Right lobe of liver (tissue), 6 donors: ENCODE results near the gene FGFR2. TPM values are rescaled to one million over a fixed set of nuclear protein-coding genes. Genes with fewer than 3 reads are reported as not detected.

ENCODE experiments used
- ATAC-seq, 4 donors: fragments of 200-7000 bp; cut with Tn5 transposase; one replicate each; pipeline ENCODE4 v1.9.1; 2020; ENCODE audit warnings: mild to moderate bottlenecking in 4 of 4, moderate library complexity in 4 of 4
- DNase-seq, 3 donors: peaks; one replicate each; pipeline ENCODE4 v3.0.0-alpha.2; 2020
- H3K27ac ChIP-seq, 3 donors: fragments of 200-600 bp; one replicate each; pipeline ENCODE4 v1.8.0; 2022
- H3K27me3 ChIP-seq, 2 donors: fragments of 200-600 bp; one replicate each; pipeline ENCODE4 v1.8.0; 2022
- H3K36me3 ChIP-seq, 4 donors: fragments of 200-600 bp; sonication (generic) in 1 of 4; one replicate each; pipeline versions ENCODE4 v1.5.1 to v1.8.0; 2017 to 2022; ENCODE audit warnings: control low read depth in 1 of 4
- H3K4me1 ChIP-seq, 4 donors: fragments of 200-600 bp; sonication (generic) in 1 of 4; one replicate each; pipeline versions ENCODE4 v1.5.1 to v1.8.0; 2017 to 2022; ENCODE audit warnings: control low read depth in 1 of 4
- H3K4me3 ChIP-seq, 3 donors: fragments of 200-600 bp; one replicate each; pipeline ENCODE4 v1.8.0; 2022
- H3K9me3 ChIP-seq, 4 donors: fragments of 200-600 bp; sonication (generic) in 1 of 4; one replicate each; pipeline versions ENCODE4 v1.5.1 to v1.8.0; 2017 to 2022; ENCODE audit warnings: control low read depth in 1 of 4
- POLR2A ChIP-seq: fragments of 450-650 bp; IDR thresholded peaks from one replicate; pipeline ENCODE4 v1.6.1; 2017; ENCODE audit warnings: antibody characterized with exemption, mild to moderate bottlenecking
- WGBS: methylation state at CpG from one replicate; pipeline ENCODE4 v1.1.6; 2018; ENCODE audit warnings: low coverage, low lambda C conversion rate; ENCODE audit not compliant: insufficient coverage; ENCODE audit errors: missing lambda C conversion rate; 5-methylcytosine and 5-hydroxymethylcytosine counted together
- intact Hi-C, 2 donors: fragments of 100-400 bp; cut with DNase I; formaldehyde crosslinking; loops; one replicate each; pipeline versions ENCODE4 v1.11.2 to v1.14.1; 2022
- total RNA-seq, 6 experiments: library from RNA; depleted of rRNA in 2 of 6; stranded (reverse); fragments of >200 nt in 2 of 6; fragmentation: NEBNext Ultra II Directional in 3 of 6; extraction: Animal tissue kit (Norgen Biotek cat#: 25700) in 3 of 6; gene quantifications; one replicate each; pipeline versions ENCODE4 v1.1.0 to v1.2.4, GENCODE V29; 2016 to 2023
- TF ChIP-seq, protein P1 (sequence below), 4 donors: fragments of 200-600 bp in 3 of 4; fragments of 450-650 bp in 1 of 4; IDR thresholded peaks; one replicate each; pipeline versions ENCODE4 v1.5.1 to v1.8.0; 2016 to 2022; ENCODE audit warnings: antibody characterized with exemption in 4 of 4, mild to moderate bottlenecking in 2 of 4
- donor health status: DM: no; HTN: yes; CAD: no.
- donor health status: DM: no; HTN: no; CAD: no.
- donor health status: DM: no; HTN: no; CAD: no.
- donor health status: DM: no; HTN: yes; CAD: no.
- donor health status: DM: no; HTN: yes; CAD: no.

FGFR2 gene
- total RNA-seq, 6 experiments from 2014 or later = 14.4 to 33.7 (median 23.0) TPM

DNA sequence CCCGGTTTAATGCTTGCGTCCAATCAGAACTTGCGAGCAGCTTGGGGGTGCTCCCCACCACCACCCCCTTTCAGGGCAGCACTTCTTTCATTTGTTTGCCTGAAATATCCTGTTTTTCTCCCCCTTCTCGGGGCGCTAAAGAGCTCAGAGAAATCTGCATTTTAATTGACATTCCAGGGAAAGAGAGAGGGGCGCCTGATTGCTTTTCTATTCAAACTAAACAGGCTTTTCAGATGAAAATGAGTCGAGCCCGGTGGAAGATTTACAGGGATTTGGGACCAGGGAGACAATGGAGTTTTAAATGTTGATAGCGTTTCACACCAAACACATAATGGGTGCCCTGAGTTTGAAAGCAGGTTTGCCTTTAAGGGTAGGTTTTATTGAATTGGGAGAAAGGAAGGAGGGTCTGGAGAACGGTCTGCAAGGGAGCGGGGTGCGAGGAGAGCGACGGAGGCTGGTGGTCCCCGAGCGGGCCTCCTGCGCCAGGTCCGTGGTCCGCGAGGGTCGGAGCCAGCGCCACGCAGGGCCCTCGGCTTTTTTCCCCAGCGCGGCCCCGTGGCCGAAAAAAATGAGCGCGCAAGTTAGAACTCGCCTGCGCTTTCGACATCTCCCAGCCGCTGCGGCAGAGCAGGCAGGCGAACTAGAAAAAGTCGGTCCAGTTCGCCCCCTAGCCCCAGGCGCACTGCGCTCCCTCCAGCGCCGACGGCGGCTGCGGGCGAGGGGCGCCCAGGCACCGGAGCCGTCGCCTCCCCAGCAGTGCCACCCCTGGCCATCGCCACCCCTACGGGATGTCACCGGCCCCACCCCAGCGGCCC, 1.3 kb downstream of the FGFR2 start:
- peaks cover 0 to 15% (median 0%) of the 10 kb centered on the region in 4 donors for H3K4me1 ChIP-seq
- peaks cover 0 to 5% of the 10 kb centered on the region in 2 donors for H3K27me3 ChIP-seq
- DNase-seq = peak; percentile 58 to 65 (median 62)
- WGBS = 9% methylated on average over 9 of the region's 54 CpGs
- TF ChIP-seq, protein P1, sequence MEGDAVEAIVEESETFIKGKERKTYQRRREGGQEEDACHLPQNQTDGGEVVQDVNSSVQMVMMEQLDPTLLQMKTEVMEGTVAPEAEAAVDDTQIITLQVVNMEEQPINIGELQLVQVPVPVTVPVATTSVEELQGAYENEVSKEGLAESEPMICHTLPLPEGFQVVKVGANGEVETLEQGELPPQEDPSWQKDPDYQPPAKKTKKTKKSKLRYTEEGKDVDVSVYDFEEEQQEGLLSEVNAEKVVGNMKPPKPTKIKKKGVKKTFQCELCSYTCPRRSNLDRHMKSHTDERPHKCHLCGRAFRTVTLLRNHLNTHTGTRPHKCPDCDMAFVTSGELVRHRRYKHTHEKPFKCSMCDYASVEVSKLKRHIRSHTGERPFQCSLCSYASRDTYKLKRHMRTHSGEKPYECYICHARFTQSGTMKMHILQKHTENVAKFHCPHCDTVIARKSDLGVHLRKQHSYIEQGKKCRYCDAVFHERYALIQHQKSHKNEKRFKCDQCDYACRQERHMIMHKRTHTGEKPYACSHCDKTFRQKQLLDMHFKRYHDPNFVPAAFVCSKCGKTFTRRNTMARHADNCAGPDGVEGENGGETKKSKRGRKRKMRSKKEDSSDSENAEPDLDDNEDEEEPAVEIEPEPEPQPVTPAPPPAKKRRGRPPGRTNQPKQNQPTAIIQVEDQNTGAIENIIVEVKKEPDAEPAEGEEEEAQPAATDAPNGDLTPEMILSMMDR (IDR thresholded peaks at IDR 0.05) = peak in 3 of 4 donors; percentile 19 to 40 (median 23)
- TF ChIP-seq POLR2A = no peak
- intact Hi-C loops = no loop called here
- no peaks in the 10 kb centered on the region for H3K36me3 ChIP-seq
- ATAC-seq = peak; percentile 56 to 65 (median 61)
- peak overlapping the region; percentile 48 to 59 (median 53) for H3K4me3 ChIP-seq
- H3K27ac ChIP-seq = peak overlapping the region; percentile 19 to 44 (median 24)
- H3K9me3 ChIP-seq = no peaks in the 10 kb centered on the region

DNA sequence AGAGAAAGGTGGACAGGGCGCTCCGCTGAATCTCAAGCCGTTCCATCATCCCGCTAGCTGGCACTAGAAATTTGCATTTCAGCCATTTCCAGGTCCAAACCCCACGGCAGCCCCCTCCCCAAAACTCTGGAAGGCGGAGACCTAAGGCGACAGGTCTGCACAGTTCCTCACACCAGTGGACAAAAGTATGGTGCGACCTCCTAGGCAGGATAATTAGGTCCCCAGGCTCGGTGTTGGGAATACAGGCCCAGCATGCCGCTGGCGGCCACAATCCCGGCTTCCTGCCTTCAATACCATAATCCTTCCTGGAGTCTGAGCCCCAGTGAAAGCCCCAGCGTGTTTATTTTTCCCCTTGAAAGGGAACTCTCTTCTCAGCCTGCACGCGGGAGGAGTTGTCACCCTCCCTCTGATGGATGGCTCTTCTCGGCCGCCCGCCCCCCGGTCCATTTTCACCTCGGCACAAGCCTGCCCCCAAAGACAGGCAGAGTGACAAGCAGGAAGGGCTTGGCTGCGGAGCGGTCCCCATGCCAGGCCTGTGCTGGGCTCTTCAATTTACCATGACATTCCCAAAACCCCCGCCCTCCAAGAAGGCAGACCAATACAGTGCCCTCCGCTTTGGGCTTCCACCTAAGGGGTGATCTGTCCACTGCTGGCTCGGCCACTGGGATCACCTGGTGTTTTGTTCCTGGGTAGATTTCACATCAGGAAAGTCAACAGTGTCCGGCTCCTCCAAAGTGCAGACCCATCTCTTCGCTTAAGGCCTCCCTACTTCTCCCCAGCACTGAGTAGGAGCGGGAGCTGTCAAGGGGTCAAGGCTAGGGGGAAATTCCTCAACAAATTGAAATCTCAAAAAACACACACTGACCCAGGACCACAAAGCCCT, 2.2 kb downstream of the FGFR2 start:
- Histone ChIP-seq H3K36me3 (no peaks in the 10 kb centered on the region), H3K4me3 (peak overlapping the region; percentile 48 to 59 (median 53)), H3K27ac (peak overlapping the region in 2 of 3 donors; percentile 19 to 44), H3K27me3 (peaks cover 0 to 5% of the 10 kb centered on the region in 2 donors), H3K4me1 (peaks cover 0 to 15% (median 0%) of the 10 kb centered on the region in 4 donors), H3K9me3 (no peaks in the 10 kb centered on the region)
- TF ChIP-seq, protein P1 (IDR thresholded peaks at IDR 0.05) = no peak
- TF ChIP-seq POLR2A = no peak
- peak in 1 of 4 donors; percentile 9 for ATAC-seq
- 29% methylated on average over 16 of the region's 28 CpGs for WGBS
- intact Hi-C loops = no loop called here
- no peak for DNase-seq

DNA sequence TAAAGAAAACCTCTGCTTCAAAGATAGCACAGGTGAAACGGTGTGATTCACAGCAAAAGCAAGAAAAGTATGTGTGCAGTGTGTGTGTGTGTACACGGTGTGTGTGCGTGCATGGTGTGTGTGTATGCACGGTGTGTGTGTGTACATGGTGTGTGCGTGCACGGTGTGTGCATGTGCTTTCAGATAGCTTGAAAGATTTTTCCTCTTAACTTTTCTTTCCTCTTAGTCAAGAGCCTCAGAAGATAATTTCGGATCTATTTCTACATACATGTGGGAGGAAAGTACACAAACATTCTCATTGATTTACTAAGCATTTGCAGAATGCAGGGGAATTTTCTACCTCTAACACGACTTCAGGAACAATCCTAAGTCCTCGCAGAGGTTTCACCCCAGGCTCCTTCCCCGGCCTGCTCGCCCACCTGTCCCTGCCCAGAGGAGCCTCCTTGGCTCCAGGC, 2.9 kb downstream of the FGFR2 start:
- intact Hi-C loops = no loop called here
- DNase-seq (no peak), ATAC-seq (peak in 1 of 4 donors; percentile 8)
- Histone ChIP-seq H3K27ac (peak overlapping the region in 2 of 3 donors; percentile 19 to 24), H3K36me3 (no peaks in the 10 kb centered on the region), H3K4me1 (peaks cover 0 to 15% (median 0%) of the 10 kb centered on the region in 4 donors), H3K4me3 (peak overlapping the region in 2 of 3 donors; percentile 48 to 59), H3K9me3 (no peaks in the 10 kb centered on the region), H3K27me3 (peaks cover 0 to 5% of the 10 kb centered on the region in 2 donors)
- TF ChIP-seq, protein P1 (IDR thresholded peaks at IDR 0.05) = no peak
- TF ChIP-seq POLR2A = no peak
- 40% methylated on average over 11 of the region's 11 CpGs for WGBS

DNA sequence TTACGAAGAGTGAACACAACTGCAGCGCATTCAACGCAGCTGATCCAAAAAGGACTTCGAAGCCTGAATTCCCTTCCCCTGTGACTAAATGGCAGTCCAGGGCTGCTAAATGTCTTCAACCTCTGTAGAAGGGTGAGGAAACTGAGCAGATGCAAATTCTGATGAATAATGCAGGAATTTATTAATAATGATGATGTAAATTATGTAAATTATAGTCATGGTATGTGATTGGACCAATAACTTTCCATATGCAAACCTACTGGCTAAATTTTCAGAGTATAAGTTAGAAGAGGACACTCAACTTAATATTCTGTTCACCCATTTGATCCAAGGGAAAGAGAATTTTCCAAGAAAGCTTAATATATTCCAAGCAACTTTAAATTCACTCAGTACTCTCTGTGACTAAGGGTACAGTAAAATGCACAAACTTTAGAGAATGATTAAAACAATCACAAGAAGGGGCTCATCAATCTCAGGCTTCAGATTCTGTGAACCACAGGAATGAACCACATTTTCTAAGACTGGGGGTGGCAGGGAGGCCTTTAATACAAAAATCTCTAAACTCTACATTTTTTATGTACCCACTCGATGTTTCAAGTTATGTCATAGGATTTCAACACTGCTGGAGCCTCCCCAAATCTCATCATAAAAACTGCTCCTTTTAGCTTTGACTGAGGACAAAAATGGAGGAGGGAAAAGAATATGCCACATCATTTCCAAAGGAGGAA, 3.5 kb downstream of the FGFR2 start:
- H3K4me1 ChIP-seq = peaks cover 0 to 15% (median 0%) of the 10 kb centered on the region in 4 donors
- H3K27me3 ChIP-seq = peaks cover 0 to 5% of the 10 kb centered on the region in 2 donors
- intact Hi-C loops = no loop called here
- ATAC-seq (no peak), DNase-seq (no peak)
- no peak overlapping the region for H3K4me3 ChIP-seq
- H3K36me3 ChIP-seq = no peaks in the 10 kb centered on the region
- WGBS = 55% methylated on average over 5 of the region's 5 CpGs
- H3K27ac ChIP-seq = peak overlapping the region in 1 of 3 donors; percentile 24
- TF ChIP-seq POLR2A = no peak
- TF ChIP-seq, protein P1 (IDR thresholded peaks at IDR 0.05) = no peak
- H3K9me3 ChIP-seq = no peaks in the 10 kb centered on the region
